UCSD-AML1 (cell line): ENCODE measurements around the gene C1QTNF12.

Experiments
- DNase-seq: peaks from one replicate; lab custom pipeline; 2025; ENCODE audit not compliant: unreplicated experiment; lab: John Stamatoyannopoulos, UW

Gene C1QTNF12, protein sequence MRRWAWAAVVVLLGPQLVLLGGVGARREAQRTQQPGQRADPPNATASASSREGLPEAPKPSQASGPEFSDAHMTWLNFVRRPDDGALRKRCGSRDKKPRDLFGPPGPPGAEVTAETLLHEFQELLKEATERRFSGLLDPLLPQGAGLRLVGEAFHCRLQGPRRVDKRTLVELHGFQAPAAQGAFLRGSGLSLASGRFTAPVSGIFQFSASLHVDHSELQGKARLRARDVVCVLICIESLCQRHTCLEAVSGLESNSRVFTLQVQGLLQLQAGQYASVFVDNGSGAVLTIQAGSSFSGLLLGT

DNA sequence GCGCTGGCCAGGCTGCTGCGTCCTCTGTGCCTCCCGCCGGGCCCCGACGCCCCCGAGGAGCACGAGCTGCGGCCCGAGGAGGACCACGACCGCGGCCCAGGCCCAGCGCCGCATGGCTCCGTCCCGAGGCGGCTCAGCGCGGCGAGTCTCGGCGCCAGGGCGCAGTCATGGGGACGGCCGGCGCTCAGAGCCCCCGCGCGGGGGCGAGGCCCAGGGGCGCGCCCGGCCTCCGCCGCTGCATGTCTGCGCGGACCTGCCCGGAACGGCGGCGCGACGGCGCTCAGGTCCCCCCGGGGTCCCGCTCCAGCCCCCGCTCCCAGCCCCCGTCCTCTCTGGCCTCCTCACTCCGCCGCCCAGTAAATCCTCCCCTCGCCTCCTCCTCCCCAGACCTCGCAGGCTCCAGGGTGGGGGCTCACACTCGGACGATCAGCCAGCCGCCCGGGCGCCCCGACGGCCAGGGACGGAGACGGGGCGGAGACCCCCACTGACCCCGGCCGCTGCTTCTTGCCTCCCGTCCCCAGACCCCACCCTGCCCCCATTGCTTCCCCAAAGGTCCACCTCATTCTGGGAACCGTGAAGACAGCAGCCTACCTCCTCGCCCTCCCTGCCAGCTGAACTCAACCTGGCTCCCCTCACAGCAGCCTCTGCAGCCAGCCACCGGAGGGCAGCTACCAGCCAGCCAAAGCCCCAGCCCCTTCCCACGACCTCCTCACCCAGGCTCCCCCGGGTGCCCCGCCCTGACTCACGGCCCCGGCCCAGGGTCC lies at the start of gene C1QTNF12:
TSS of gene C1QTNF12 (minus strand) at position 146 of the 764 bp plus-strand sequence. CDS start at position 114, 32 bp downstream.
- DNase-seq: no peak

DNA sequence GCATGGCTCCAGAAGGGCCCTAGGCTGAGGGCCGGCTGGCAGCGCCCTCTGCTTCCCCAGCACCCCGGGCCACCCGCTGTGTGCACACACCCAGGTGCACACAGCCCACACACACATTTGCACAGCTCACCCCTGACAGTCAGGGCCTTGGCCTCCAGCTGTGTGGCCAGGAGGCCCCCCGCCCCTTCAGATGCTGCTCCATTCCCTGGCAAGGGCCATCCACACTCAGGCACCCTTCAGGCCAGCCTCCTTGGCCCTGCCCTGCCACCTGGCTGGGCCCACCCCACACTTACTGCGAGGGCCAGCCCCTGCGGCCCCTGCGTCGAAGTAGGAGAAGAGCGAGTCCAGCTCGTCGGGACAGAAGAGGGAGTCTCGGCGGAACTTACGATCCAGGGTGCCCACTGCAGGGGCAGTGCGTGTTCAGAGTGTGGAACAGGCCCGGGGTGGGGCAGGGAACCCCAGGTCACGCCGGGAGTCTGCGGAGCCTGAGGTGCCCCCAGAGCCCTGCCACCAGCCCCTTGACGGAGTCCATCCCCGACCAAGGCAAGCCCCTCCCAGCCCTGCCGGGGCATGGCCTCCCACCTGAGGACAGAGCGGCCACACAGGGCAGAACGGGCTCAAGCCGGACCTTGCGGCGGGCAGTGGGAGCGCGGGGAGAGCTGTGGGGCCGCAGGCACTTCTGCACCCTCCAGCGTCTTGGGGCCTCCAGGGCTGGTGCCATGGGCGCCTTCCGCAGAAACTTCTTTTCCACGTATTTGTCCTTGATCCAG lies 48.8 kb upstream of the C1QTNF12 start:
- DNase-seq: no peak

DNA sequence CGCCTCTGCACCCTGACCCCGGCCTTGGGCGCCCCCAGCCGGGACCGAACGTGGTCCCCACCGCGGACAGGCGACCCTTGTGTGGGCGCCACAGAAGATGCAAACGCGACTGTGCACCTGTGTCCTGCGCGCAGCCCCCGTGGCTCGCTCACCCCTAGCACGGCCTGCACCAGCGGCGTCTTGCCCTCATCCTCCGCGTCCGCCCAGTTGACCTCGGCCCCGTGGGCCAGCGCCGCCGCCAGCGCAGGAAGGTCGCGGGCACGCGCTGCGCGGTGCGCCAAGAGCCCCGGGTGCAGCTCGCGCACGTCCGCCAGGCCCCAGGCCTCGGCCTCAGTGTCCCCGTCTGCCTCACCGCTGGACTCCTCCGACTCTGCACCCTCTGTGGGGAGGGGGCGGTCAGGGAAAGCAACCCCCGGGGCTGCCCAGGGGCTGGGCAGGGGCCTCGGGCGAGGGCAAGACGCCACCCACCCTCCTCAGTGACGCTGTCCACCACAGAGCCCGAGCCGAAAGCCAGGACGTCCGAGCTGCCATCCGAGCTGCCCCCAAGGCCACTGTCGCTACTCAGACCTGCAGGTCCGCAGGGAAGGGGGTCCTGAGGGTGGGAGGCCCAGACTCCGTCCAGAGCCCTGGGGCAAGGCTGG lies 47.8 kb upstream of the C1QTNF12 start:
- no peak for DNase-seq

DNA sequence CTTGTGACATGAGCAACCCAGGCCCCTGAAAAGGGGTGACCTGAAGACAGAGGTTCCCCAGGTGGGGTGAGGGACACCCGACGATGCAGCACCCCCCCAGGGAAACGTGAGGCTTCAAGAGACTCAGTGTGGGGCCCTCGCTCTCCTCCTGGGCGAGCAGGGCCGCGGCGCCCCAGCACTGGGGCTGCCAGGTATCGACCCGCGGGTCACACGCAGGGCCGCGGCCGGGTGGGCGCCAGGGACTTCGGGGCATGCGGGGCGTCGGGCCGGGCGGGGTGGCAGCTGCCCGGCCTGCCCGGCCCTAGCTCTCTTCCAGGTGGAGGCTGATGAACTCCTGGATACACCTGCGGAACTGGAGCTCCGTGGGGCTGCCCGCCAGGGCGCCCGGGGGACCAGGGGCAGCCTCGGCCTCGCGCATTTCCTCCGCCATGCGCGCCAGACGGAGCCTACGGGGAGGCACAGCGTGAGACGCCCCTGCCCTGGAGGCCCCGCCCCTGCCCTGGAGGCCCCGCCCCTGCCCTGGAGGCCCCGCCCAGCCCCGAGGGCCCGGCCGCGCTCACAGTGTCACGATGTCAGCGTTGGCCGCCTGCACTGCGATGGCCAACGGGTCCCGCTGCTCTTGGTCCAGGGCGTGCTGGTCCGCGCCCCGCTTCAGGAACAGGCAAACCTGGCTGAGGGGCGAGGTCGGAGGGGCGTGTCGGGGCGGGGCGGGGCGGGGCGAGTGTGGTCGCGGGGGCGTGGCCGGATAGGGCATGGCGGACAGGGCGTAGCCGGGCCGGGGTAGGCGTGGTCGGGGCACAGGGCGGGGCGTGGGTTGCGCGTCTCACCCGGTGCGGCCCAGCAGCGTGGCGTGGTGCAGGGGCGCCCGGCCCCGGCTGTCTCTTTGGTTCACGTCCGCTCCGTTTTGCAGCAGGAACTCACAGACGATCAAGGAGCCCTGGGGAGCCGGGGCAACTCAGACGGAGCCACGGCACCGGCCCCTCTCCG lies 47.0 kb upstream of the C1QTNF12 start:
- no peak for DNase-seq

DNA sequence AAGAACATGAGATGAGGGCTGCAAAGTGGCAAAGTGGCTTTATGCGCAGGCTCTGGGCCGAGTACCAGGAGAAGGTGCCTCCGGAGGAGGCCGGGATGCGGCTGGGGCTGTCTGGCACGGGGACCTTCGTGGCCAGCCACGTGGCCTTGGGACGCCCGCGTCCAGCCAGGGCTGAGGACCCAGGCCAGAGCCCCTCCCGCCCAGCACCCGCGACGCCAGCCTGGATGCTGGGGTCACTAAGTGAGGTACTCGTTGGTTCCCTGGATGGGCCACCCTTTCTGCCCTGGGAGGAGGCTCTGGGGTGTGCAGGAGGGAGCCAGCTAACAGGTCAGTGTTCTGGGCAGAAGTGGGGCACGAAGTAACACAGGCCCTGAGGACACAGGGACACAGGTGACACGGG lies 46.3 kb upstream of the C1QTNF12 start:
- DNase-seq: no peak

DNA sequence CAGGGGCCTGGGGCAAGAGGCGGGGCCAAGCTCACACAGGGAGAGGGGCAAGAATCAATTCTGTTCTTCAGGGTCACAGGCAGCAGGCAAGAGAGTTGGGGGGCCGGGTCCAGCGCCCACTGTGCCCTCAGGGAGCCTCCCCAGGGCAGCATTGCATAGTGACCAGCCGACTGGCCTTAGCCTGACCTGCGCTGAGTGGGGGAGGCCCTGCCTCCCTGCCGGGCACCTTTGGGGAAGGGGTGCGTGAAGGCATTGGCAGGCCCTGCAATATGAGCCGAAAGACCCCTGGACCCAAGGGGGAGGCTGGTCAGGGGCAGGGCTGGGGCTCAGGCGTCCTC lies 45.9 kb upstream of the C1QTNF12 start:
- no peak for DNase-seq

DNA sequence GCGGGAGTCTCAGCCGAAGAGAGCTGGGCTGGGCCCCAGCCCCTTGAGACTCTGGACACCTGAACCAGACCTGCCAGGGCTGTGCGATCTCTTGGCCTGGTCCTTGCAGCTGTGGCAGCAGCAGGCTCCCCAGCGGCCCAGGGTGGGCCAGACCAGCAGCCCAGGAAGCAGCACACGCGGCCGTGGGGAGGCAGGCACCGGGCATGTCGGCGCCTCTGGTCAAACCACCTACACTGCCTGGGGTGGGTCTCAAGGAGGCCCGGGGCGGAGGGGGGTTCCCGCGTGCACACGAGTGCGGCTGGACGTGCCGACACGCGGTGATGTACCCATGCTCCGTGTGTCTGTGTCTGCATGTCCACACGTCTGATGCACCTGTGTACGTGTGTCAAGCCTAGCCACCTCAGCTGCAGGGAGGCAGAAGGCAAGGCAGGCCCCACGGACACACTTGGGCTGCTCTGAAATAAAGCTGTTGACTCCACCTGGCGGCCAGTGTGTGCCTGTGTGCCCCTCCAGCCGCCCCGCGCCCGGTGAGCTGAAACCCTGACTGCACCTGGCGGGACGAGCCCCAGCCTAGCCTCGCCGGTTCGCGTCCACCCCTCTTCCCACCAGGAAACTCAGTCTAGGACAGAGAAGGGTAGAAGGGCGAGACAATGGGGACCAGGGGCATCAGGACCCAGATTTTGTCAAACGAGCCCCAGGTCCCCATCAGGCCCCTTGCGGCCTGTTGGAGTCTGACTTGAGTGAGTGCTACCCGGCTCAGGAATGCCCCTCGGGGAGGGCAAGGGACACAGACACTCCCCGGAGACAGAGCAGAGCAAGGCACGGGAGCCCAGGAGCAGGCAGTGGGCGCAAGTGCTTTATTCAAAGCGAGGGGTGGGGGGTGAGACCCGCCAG lies 45.3 kb upstream of the C1QTNF12 start:
- peak; percentile 39 for DNase-seq

DNA sequence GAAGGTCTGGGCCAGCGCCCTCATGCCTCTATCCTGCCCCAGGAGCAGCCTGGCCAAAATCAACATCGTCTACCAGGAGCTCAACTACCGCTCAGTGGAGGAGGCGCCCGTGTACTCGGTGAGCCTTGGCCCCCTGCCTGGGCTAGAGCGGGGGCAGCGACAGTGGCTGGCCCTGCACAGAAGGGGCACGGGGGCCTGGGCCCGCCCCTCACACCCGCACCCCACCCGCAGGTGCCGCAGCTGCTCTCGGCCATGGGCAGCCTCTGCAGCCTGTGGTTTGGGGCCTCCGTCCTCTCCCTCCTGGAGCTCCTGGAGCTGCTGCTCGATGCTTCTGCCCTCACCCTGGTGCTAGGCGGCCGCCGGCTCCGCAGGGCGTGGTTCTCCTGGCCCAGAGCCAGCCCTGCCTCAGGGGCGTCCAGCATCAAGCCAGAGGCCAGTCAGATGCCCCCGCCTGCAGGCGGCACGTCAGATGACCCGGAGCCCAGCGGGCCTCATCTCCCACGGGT lies 44.6 kb upstream of the C1QTNF12 start:
- no peak for DNase-seq

DNA sequence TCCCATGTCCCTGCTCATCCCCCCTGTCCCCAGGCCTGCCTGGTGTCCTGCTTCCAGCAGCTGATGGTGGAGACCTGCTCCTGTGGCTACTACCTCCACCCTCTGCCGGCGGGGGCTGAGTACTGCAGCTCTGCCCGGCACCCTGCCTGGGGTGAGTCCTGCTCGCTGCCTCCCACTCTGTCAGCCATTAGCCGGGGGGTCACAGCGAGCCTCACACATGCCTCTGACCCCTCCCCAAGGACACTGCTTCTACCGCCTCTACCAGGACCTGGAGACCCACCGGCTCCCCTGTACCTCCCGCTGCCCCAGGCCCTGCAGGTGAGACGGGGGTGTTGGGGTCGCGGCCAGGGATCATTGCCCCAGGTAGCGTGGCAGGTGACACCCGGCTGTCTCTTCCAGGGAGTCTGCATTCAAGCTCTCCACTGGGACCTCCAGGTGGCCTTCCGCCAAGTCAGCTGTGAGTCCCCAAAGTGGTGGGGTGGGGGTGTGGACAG lies 43.8 kb upstream of the C1QTNF12 start:
- peak; percentile 75 for DNase-seq

DNA sequence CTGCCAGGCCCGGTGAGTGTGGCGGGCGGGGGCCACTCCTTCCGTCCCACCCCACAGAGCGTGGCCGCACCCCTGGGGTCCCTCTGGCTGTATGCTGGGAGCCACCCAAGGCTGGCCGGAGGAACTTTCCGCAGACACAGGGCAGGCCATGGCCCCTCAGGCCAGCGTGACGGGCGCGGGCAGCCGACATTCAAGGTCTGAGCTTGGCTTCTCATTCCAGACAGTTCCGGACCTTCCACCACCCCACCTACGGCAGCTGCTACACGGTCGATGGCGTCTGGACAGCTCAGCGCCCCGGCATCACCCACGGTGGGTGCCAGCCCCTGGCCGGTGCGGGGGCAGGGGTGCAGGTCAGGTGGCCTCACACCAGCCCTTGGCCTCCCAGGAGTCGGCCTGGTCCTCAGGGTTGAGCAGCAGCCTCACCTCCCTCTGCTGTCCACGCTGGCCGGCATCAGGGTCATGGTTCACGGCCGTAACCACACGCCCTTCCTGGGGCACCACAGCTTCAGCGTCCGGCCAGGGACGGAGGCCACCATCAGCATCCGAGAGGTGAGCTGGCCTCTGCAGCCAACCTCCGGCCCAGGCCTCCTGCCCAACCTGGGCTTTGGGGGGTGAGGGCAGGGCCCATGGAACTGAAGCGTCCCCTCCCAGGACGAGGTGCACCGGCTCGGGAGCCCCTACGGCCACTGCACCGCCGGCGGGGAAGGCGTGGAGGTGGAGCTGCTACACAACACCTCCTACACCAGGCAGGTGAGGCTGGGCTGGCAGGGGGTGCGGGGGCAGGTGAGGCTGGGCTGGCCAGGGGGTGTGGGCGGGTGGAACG lies 41.0 kb upstream of the C1QTNF12 start:
- no peak for DNase-seq

DNA sequence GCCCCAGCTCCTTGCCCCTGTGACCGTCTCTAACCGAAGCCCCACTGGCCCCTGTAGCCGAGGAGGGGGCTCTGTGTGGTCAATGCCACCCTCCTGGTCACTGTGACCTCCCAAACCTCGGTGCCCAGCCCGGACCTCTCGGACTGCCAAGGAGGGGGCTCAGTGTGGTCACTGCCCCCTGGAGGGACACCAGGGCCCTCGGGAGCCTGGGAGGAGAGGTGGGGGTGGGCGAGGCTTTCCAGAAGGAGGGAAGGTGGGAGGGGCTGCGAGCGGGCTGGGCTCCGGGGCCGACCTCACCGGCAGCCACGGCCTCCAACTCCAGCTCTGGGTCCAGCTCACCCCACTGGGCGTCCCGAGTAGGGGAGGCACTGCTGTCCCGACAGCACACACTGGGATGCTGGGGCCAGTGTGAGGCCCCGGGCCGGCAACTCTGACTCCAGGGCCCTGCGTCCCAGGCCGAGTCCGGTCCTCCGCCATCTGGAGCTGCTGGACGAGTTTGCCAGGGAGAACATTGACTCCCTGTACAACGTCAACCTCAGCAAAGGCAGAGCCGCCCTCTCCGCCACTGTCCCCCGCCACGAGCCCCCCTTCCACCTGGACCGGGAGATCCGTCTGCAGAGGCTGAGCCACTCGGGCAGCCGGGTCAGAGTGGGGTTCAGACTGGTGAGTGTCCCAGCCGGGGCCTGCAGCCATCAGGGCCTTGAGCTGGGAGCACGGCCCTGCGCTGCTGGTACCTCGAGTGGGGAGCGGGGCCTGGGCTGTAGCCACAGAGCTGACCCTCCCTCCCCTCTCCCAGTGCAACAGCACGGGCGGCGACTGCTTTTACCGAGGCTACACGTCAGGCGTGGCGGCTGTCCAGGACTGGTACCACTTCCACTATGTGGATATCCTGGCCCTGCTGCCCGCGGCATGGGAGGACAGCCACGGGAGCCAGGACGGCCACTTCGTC lies 40.1 kb upstream of the C1QTNF12 start:
- no peak for DNase-seq

DNA sequence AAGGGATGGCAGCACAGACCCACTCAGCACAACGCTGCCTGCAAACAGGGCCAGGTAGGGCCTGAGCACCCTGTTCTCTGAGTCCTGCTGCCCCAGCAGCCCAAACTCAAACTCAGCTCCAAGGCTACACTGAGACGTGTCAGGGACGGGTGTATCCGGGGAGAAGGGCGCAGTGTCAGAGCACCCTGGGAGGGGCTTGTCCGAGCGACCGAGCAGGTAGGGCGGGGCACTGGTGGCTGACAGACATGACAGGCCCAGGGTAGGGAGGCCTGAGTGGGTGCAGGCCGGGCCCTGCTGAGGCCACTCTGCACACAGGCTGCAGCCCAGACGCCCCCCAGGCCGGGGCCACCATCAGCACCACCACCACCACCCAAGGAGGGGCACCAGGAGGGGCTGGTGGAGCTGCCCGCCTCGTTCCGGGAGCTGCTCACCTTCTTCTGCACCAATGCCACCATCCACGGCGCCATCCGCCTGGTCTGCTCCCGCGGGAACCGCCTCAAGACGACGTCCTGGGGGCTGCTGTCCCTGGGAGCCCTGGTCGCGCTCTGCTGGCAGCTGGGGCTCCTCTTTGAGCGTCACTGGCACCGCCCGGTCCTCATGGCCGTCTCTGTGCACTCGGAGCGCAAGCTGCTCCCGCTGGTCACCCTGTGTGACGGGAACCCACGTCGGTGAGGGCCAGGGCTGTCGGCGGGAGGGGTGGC lies 39.2 kb upstream of the C1QTNF12 start:
- no peak for DNase-seq

DNA sequence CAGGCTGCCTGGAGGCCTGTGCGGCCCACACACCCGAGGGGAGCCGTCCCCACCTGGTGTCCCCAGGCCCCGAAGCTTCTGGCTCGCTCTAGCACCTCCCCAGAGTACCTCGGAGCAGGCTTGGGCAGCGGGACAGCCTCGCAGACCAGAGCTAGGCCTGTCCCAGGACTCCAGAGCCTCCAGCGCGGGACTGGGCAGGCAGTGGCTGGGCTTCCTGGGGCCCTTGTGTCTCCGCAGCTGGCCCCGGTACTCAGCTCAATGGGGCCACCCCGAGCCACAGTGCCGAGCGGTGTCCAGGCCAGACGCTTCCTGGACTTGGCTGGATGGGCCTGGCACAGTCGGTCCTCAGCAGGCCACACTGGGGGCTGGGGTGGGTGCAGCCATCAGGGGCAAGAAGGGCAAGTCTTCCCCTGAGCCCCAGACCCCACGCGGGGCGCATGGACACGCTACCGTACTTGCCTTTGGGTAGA lies 38.6 kb upstream of the C1QTNF12 start:
- no peak for DNase-seq

DNA sequence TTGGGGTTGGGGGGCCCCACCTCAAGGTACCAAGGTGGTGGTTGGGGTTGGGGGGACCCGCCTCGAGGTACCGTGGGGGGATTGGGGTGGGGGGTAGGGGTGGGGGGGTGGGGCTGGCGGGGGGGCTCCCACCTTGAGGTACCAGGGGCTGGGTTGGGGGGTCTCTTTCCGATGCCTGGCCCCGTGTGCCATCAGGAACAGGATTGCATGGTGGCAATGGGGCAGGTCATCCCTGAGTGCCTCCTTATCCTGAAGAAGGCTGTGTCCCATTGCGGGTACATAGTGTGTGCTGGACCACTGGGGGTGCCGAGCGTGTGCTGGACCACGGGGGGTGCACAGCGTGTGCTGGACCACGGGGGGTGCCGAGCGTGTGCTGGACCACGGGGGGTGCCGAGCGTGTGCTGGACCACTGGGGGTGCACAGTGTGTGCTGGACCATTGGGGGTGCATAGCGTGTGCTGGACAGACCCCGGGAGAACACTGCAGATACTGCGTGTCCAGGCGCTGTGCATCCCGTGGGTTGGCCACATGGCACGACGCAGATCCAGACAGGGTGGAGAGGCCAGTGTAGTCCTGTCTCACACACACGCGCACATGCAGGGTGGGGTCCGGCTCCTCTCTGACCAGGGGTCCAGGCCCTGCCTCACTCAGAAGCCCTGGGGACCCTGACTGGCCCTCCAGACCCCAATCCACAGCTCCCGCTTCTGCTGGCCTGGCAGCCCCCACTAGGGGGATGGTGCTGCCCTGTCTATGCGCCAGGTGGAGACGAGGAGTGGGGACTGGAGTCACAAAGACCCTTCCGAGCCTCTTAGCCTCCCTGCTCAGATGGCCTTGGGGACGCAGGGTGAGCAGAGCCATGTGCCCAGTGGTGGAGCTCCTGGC lies 37.9 kb upstream of the C1QTNF12 start:
- DNase-seq: no peak

DNA sequence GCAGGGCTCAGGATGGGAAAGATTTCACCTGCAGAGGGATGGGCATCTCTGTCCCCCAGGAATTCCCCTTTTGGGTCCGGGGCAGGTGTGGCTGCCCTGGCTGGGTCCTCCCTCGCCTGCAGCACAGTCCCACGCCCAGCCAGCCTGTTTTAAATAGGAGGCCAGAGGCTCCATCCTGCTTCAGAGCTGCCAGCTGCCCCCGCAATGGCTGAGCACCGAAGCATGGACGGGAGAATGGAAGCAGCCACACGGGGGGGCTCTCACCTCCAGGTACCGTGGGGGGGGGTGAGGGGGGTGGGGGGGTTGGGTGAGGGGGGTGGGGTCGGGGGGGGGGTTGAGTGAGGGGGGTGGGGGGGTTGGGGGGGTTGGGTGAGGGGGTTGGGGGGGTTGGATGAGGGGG lies 37.3 kb upstream of the C1QTNF12 start:
- no peak for DNase-seq
